ENCODE data around the gene TMEM26. TPM values are rescaled to one million over a fixed set of nuclear protein-coding genes. Genes with fewer than 3 reads are reported as not detected.
"Not testable (repeated sequence)": the region's sequence is repeated elsewhere in the genome, so short reads cannot be mapped to it uniquely, and the experiment has no call there.

Gene TMEM26
- total RNA-seq, 1 donor from 2014 or later, result 4.1 TPM

DNA sequence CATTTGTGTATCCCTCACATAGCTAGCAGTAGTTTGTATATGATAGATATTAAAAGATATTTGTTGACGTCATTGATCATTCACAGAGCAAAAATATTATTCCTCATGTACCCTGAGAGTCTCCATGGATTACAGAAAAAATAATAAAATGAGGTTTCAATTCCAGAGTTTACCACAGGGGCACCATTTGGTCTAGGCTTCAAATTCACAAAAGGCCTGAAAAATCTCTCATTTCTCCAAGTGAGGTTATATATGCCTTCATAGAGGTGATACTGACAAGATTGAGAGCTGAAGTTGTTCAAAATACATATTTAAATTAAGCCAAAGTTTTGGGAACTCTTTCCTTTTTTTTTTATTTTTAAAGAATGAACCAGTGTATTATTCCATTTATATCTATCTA, 52.7 kb downstream of the TMEM26 start:
- DNase-seq (ENCODE audit: low spot score), result no peak

DNA sequence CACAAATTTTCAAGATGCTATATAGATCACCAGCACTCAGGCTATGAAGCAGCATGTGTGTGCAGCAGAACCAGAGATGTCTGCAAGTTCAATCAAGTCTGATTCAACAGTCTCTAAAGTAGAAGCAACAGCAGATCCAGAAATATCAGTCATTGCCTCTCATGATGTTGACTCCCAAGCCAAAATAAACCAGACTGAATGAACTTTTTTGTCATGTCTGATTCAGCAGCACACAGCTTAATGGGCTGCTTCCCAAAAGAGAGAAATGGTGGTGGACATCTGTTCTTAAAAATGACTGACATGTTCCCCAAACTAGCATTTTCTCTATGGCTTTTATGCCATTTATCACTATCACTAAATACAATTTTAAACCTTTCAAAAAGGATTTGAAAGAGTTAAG, 53.8 kb downstream of the TMEM26 start:
- DNase-seq (ENCODE audit: low spot score), result no peak

DNA sequence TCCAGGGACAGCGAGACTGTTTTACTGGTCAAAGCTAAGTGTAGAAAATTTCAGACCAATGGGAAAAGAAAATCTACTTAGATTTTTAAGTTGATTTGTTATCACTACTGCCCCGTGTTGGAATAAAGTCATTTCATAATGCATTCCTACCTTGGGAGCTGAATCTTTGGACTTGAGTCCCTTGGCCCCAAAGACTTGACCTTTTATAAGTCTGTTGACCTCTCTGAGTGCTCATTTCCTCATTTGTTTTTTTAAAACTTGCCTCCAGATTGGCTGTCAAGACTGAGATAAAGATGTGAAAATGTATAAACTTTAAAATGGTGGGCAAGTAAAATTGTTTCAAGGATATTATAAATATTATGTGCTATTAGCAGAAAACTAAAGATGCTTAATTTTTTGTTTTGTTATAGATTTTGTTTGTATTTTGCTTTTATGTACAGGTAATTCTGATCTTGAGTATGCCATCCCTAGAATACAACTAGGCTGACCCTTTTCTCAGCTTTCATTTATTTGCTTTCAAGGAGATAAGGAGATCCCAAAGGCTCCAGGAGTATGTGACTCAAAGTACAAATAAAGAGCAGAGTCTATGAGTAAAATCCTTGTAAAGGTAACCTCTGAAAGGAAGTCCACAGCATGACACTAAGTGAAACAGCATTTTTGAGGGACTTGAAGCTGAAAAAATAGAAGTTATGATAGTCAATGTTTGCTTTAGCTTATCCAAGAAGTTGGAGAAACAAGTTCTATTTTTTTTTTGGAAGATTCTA, 54.6 kb downstream of the TMEM26 start:
- no peak for DNase-seq (ENCODE audit: low spot score)

DNA sequence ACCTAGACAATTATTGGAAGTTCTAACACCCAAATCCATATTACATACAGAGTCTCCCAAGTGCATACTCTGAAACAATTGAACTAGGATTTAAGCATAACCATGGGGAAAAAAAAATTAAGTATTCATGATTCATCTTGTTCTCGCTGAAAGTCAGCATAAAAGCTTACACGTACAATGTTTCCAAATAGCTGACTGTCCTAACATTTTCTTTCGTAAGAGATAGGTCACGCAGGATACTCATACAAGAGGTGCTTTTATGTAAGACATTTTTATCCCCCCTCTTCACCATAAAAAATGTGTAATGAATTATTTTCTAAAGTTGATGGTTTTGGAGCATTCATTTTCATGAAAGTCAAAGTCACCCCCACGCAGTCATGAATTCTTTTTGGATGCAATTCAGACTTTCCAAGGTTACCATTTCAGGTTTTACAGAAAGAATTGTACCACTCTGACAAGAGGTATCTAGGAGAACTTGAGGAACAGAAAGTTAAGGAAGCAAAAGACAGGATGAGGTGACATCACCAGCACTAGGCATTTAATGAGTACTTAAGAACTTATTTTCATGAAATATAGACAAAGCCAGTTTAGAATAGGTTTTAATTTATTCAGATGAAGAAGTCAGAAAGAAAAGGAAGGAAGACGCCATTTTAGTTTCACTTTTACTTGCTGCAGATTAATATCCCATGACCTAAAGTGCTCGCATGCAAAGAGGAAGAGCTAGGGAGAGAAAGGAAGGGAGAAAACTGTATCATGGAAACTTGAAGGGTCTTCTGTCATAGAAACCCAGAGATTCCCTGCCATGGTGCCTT, 55.8 kb downstream of the TMEM26 start:
- no peak for DNase-seq (ENCODE audit: low spot score)

DNA sequence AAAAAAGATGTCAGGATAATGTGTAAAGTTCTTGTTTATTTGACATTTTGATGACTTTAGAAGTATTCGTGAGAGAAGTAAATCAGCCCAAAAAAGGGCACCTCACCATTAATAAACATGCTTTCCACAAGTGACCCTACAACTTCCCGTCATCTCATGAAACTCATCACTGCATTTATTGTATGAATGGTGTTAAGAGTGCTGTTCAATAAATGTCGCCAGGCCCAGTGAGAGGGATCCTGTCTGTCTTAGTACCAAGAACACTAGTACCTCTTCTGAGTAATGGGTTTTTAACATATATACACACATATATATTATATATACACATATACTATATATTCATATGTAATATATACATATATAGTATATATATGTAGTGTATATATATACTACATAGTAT, 61.9 kb downstream of the TMEM26 start:
- DNase-seq (ENCODE audit: low spot score), result no peak

DNA sequence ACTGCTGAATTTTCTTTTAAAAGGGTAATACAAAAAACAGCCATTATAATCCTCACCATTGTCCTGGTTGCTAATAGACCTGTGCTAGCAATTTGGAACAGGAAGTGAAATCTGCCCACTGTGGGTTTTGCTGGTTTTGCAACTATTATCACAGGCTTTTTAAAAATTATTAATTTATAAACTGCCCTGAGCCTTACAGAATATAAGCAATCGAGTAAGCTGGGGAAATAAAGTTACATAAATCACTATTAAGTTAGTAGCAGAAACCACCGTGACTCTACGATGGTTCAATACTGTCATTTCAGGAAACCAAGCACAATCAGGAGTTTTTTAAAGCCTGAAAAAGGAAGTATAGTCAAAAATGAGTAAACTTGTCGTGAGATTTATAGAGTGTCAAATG, 62.3 kb downstream of the TMEM26 start:
- DNase-seq (ENCODE audit: low spot score), result no peak

DNA sequence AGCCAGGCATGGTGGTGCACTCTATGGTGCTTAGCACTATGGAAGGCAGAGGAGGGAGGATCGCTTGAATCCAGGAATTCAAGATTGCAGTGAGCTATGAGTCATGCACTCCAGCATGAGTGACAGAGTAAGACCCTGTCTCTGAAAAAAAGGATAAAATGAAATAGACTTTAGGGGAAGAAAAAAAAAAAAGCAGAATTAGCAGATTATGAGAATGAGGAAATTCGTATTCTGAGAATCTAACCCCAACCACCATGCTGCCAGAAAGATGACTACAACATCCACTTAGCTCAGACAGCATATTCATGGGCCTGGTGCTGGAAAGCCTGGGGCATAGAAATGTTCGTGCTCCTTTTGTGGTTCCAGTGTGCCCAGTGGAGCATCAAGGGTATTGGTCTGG, 63.3 kb downstream of the TMEM26 start:
- no peak for DNase-seq (ENCODE audit: low spot score)

DNA sequence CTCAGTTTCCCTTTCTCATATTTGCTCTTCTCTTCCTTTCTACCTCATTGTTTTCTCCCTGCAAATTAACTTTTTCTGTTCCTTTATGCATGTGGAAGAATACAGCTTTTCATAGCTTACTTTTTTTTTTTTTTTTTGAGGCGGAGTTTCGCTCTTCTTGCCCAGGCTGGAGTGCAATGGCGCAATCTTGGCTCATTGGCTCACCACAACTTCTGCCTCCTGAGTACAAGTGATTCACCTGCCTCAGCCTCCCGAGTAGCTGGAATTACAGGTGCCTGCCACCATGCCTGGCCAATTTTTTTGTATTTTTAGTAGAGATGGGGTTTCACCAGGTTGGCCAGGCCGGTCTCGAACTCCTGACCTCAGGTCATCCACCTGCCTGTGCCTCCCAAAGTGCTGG, 64.2 kb downstream of the TMEM26 start:
- DNase-seq (ENCODE audit: low spot score), result not testable (repeated sequence)

DNA sequence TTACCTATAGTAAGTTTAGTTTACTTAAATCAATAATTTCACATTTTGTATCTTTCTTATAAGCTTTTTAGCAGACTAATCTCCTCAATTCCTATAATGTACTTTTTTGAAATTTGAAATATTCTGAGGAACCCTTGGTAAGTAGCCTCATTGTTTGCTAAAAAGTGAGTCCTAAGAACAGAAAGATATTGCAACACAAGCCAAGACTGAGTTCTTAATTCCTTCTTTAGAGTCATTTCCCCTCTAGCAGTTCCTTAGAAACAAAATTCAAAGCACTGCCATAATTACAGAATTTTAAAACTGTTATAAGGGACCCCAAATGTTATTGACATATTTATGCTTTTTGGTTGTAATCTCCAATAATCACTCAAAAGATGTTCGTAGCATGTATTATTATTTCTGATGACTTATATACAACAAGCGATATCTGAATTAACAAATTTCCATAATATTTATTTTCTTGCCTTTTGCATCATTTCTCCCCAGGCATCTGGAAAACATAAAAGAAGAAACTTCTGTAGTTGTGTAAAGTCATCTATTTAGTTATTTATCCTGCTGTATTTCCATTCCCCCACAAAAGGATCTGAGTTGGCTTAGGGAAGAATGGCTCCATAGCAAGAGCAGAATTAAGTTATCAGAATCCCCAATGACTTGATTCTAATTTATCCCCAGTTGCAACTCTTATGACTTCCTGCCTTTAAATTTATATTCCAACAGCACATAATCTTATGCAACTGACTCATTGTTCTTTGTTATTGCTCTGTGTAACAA, 67.8 kb downstream of the TMEM26 start:
- DNase-seq (ENCODE audit: low spot score), result no peak

DNA sequence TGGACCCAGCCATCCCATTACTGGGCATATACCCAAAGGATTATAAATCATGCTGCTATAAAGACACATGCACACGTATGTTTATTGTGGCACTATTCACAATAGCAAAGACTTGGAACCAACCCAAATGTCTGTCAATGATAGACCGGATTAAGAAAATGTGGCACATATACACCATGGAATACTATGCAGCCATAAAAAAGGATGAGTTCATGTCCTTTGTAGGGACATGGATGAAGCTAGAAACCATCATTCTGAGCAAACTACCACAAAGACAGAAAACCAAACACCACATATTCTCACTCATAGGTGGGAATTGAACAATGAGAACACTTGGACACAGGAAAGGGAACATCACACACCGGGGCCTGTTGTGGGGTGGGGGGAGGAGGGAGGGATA, 72.0 kb downstream of the TMEM26 start:
- not testable (repeated sequence) for DNase-seq (ENCODE audit: low spot score)

DNA sequence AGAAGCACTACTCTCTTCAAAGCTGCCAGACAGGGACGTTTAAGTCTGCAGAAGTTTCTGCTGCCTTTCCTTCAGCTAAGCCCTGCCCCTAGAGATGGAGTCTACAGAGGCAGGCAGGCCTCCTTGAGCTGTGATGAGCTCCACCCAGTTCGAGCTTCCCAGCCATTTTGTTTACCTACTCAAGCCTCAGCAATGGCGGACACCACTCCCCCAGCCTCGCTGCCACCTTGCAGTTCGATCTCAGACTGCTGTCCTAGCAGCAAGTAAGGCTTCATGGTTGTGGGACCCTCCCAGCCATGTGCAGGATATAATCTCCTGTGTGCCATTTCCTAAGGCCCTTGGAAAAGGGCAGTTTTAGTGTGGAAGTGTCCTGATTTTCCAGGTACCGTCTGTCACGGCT, 74.3 kb downstream of the TMEM26 start:
- DNase-seq (ENCODE audit: low spot score), result no peak

DNA sequence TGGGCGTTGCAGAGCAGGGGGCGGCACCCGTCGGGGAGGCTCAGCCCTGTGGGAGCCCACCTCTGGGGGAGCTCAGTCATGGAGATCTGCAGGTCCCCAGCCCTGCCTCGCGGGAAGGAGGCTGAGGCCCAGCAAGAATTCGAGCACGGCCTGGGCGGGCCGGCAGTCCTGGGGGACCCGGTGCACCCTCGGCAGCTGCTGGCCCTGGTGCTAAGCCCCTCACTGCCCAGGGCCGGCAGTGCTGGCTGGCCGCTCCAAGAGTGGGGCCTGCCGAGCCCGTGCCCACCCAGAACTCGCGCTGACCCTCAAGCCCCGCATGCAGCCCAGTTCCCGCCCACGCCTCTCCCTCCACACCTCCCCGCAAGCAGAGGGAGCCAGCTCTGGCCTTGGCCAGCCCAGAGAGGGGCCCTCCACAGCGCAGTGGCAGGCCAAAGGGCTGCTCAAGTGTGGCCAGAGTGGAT, 76.2 kb downstream of the TMEM26 start:
- no peak for DNase-seq (ENCODE audit: low spot score)

DNA sequence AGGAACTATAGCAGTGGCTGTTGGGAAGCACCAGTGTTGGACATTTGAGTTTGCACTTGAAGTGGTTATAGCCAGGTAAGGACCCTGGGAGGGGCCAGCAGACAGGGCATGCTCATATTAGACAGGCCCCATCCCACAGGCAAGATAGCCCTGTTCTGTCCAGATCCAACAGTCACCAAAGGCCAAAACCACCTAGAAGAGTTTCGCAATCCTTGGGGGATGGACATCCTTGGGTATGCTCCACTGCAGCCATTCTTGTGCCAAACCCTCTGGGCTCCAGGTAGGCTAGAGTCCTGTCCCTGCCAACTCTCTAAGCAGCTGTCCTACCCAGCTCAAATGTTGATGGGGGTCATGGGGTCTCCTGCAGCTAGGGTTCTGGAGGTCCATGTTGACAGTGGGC, 76.8 kb downstream of the TMEM26 start:
- DNase-seq (ENCODE audit: low spot score), result no peak

DNA sequence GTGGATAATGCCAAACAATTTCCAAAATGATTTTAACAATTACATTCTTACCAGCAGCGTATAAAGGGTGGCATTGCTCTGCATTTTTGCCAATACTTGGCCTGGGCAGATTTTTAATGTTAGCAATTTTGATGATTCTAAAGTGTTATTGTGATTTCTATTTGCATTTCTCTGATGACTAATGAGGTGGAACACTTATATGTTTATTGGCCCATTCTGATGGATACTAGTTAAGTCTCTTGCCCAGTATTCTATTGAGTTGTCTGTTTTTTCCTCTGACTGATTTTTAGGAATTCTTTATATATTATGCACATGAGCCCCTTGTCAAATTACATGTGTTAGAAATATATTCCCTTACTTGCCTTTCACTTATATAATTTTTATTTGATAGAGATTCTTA, 86.8 kb downstream of the TMEM26 start:
- DNase-seq (ENCODE audit: low spot score), result no peak

DNA sequence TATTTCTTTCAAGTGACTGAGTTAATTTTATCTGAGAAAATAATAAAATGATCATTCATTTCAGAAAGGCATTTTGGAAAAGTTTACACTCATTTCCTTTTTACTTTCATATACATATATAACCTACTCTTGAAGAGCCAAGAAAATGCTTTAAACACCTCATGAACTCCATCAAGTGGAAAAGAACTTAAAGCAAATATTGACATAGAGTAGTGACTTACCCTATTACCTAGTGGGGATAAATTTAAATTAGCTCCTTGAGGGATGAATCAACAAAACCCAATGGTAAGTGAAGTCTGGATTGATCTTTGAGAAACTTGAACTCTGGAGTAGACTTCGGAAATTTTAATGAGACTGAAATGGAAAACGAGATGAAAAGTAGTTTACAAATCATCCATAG, 88.6 kb downstream of the TMEM26 start:
- no peak for DNase-seq (ENCODE audit: low spot score)

DNA sequence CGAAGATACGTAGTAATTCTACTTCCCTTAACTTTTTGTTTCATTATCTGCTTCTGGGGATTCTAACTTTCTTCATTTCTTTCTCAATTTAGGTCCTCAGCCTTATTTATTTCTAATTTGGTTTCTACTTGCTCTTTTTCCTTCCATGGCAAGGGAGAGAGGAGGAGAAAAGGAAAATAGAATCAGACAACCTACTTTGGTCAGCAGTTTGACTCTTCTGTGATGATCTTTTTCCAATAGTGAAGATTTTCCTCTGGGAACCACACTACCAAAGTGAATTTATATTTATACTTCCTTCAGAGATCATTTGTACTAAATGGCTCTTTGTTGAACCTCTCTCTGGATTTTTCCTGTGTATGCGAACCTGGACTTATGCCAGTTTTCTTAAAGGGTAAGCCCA, 90.2 kb downstream of the TMEM26 start:
- no peak for DNase-seq (ENCODE audit: low spot score)

DNA sequence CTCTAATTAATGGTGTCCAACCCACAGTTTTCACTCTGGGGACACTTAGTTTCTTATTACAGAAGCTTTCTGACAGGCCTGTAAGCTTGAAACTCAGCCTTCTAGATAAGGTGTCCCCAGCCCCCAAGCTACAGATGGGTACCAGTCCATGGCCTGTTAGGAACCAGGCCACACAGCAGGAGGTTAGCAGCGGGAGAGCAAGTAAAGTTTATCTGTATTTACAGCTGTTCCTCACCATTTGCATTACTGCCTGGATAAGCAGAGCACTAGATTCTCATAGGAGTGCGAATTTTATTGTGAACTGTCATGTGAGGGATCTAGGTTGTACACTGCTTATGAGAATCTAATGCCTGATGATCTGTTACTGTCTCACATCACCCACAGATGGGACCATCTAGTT, 93.7 kb downstream of the TMEM26 start:
- no peak for DNase-seq (ENCODE audit: low spot score)

DNA sequence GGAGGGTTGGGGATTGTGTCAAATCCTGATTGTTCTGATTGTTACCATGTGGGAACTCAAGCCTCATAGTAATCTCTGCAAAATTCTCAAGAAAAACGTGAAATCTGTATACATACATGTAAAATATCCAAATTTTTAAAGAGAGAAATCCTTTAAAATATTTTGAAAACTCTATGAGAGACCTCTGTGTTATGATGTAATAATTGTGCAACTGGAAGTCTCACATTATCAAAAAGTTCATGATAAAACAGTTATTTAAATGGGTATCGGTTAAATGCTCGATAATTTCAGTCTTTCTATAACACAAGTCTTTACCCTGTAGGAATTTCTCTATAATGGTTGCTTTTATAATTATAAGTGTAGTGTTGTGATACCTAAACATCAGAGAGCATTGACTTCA, 95.5 kb downstream of the TMEM26 start:
- DNase-seq (ENCODE audit: low spot score), result no peak

All from ureter (tissue), 1 donor.